Smooth muscle cell (in vitro differentiated cells): ENCODE measurements around the gene BRS3. TPM values are rescaled to one million over a fixed set of nuclear protein-coding genes. Genes with fewer than 3 reads are reported as not detected.

Experiments
- DNase-seq: peaks from one replicate; lab custom pipeline; 2025; ENCODE audit not compliant: unreplicated experiment; lab: John Stamatoyannopoulos, UW
- H2AFZ ChIP-seq: fragments of 200-600 bp; sonication (generic); 2 replicates; pipeline ENCODE4 v1.6.0; 2016; ENCODE audit warnings: antibody characterized with exemption, low read depth, mild to moderate bottlenecking
- H3F3A ChIP-seq: fragments of 200-600 bp; sonication (generic); 2 replicates; pipeline ENCODE4 v1.6.0; 2017; ENCODE audit warnings: antibody characterized with exemption, low read depth
- H3K27ac ChIP-seq: fragments of 200-600 bp; sonication (generic); 2 replicates; pipeline ENCODE4 v1.5.1; 2016; ENCODE audit warnings: low read depth, mild to moderate bottlenecking
- H3K27me3 ChIP-seq: fragments of 200-600 bp; sonication (generic); 2 replicates; pipeline ENCODE4 v1.6.1; 2016; ENCODE audit warnings: low read depth, mild to moderate bottlenecking
- H3K36me3 ChIP-seq: fragments of 200-600 bp; sonication (generic); 2 replicates; pipeline ENCODE4 v1.5.1; 2016; ENCODE audit warnings: low read depth
- H3K4me1 ChIP-seq: fragments of 200-600 bp; sonication (generic); 2 replicates; pipeline ENCODE4 v1.5.1; 2016; ENCODE audit warnings: low read depth
- H3K4me2 ChIP-seq: fragments of 200-600 bp; sonication (generic); 2 replicates; pipeline ENCODE4 v1.6.0; 2016; ENCODE audit warnings: mild to moderate bottlenecking
- H3K4me3 ChIP-seq: fragments of 200-600 bp; sonication (generic); 2 replicates; pipeline ENCODE4 v1.5.1; 2016; ENCODE audit warnings: mild to moderate bottlenecking
- H3K79me2 ChIP-seq: fragments of 200-600 bp; sonication (generic); 2 replicates; pipeline ENCODE4 v1.6.0; 2016; ENCODE audit warnings: low read depth, mild to moderate bottlenecking
- H3K9ac ChIP-seq: fragments of 200-600 bp; sonication (generic); 2 replicates; pipeline ENCODE4 v1.6.0; 2016; ENCODE audit warnings: low read depth
- H3K9me3 ChIP-seq: fragments of 200-600 bp; sonication (generic); replicated peaks from 2 replicates; pipeline ENCODE4 v1.5.1; 2016; ENCODE audit warnings: low read depth
- H4K20me1 ChIP-seq: fragments of 200-600 bp; sonication (generic); 2 replicates; pipeline ENCODE4 v1.6.0; 2016; ENCODE audit warnings: low read depth
- CTCF ChIP-seq: fragments of 200-600 bp; sonication (generic); IDR thresholded peaks from 2 replicates; pipeline ENCODE4 v1.5.1; 2017; ENCODE audit warnings: borderline replicate concordance, mild to moderate bottlenecking, antibody characterized with exemption; ENCODE audit not compliant: insufficient read depth, poor library complexity, severe bottlenecking
- WGBS: methylation state at CpG from one replicate; pipeline ENCODE4 v1.1.7; 2016; ENCODE audit warnings: low lambda C conversion rate; 5-methylcytosine and 5-hydroxymethylcytosine counted together
- polyA plus RNA-seq: library from polyadenylated mRNA; unstranded; fragments of >200 nt; fragmentation: Nextera tagmentation; extraction: Ambion mirVana; gene quantifications from 2 replicates; pipeline ENCODE4 v1.2.1, GENCODE V29; 2016
- total RNA-seq: library from RNA; depleted of rRNA; stranded (reverse); fragments of >200 nt; gene quantifications from 2 replicates; pipeline ENCODE4 v1.2.3, GENCODE V29; 2014

BRS3 gene
- total and polyA plus RNA-seq, 2 experiments from 2014 or later, result not detected

GRCh38 chrX:136464589-136464988, 23.2 kb upstream of the BRS3 start:
- Histone ChIP-seq H3K4me3 (no peak overlapping the region), H3K4me2 (no peak overlapping the region), H3K36me3 (no peaks in the 10 kb centered on the region), H3F3A (no peaks in the 10 kb centered on the region), H3K4me1 (no peaks in the 10 kb centered on the region), H3K79me2 (no peaks in the 10 kb centered on the region), H3K27ac (no peak overlapping the region), H3K27me3 (no peaks in the 10 kb centered on the region), H3K9ac (no peak overlapping the region), H4K20me1 (no peaks in the 10 kb centered on the region), H2AFZ (no peak overlapping the region), H3K9me3 (no peaks in the 10 kb centered on the region)
- TF ChIP-seq CTCF, result no peak
- 90% methylated on average over 3 of the region's 3 CpGs for WGBS
- DNase-seq, result no peak

DNA sequence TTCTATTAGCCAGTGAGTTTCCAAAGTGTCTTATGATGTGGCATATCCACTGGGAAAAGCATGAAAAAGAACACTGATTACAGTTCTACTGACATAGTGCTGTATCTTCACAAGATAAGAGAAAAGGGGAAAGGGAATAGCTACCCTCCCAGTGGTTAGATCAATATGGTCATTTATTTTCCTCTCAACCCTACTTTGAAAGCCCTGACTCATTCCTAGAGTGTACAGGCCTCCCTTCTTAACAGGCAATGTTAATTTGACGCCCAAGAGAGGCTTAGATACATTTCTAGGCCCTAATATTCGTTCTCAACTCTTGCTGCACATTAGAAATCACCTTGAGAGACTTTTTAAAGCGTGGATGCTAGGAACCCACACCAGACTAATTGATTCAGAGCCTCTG, 20.4 kb upstream of the BRS3 start:
- no peak overlapping the region for H3K4me3 ChIP-seq
- DNase-seq, result no peak
- no peak overlapping the region for H3K27ac ChIP-seq
- H3K4me1 ChIP-seq, result no peaks in the 10 kb centered on the region
- no peaks in the 10 kb centered on the region for H4K20me1 ChIP-seq
- H3K79me2 ChIP-seq, result no peaks in the 10 kb centered on the region
- no peak overlapping the region for H3K9ac ChIP-seq
- H3K4me2 ChIP-seq, result no peak overlapping the region
- H3F3A ChIP-seq, result no peaks in the 10 kb centered on the region
- TF ChIP-seq CTCF, result no peak
- H2AFZ ChIP-seq, result no peak overlapping the region
- 44% methylated on average over 3 of the region's 3 CpGs for WGBS
- H3K27me3 ChIP-seq, result no peaks in the 10 kb centered on the region
- H3K9me3 ChIP-seq, result no peaks in the 10 kb centered on the region
- no peaks in the 10 kb centered on the region for H3K36me3 ChIP-seq

- H3K79me2 ChIP-seq, result no peaks in the 10 kb centered on the region
- H4K20me1 ChIP-seq, result no peaks in the 10 kb centered on the region
- no peak overlapping the region for H3K9ac ChIP-seq
- H3K4me1 ChIP-seq, result no peaks in the 10 kb centered on the region
- H3K27ac ChIP-seq, result no peak overlapping the region
- no peaks in the 10 kb centered on the region for H3K9me3 ChIP-seq
- TF ChIP-seq CTCF, result no peak
- no peak overlapping the region for H3K4me2 ChIP-seq
- 78% methylated on average over 2 of the region's 2 CpGs for WGBS
- H2AFZ ChIP-seq, result no peak overlapping the region
- no peaks in the 10 kb centered on the region for H3K36me3 ChIP-seq
- H3F3A ChIP-seq, result no peaks in the 10 kb centered on the region
- H3K4me3 ChIP-seq, result no peak overlapping the region
- DNase-seq, result no peak
- no peaks in the 10 kb centered on the region for H3K27me3 ChIP-seq
These were observed 19.2 kb upstream of the BRS3 start for GRCh38 chrX:136468391-136469103.

DNA sequence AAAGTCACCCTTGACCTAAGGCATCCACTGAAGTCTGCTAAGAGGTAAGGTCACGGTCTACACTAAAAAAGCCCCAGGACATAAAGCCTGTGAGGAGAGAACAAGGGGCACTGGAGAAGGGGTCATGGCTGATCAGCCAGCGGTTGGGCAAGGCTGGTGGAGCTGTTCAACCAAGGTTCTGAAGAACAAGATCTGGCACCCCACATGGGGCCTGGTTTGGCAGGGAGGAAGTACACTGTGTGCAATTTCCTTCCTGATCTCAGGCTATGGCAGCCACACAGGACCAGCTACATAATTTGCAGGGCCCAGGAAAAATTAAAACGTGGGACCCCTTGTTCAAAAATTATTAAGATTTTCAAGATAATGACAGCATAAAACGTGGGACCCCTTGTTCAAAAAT, 14.1 kb upstream of the BRS3 start:
- 57% methylated on average over 4 of the region's 4 CpGs for WGBS
- H3K27me3 ChIP-seq, result no peaks in the 10 kb centered on the region

More for the DNA sequence above, 14.1 kb upstream of the BRS3 start:
- H3K9ac ChIP-seq, result no peak overlapping the region
- H3K4me2 ChIP-seq, result no peak overlapping the region
- H3K4me1 ChIP-seq, result no peaks in the 10 kb centered on the region
- H2AFZ ChIP-seq, result no peak overlapping the region
- no peaks in the 10 kb centered on the region for H3F3A ChIP-seq
- no peak for DNase-seq
- TF ChIP-seq CTCF, result no peak
- no peaks in the 10 kb centered on the region for H3K36me3 ChIP-seq
- H4K20me1 ChIP-seq, result no peaks in the 10 kb centered on the region
- no peaks in the 10 kb centered on the region for H3K79me2 ChIP-seq
- no peak overlapping the region for H3K4me3 ChIP-seq
- no peaks in the 10 kb centered on the region for H3K9me3 ChIP-seq
- no peak overlapping the region for H3K27ac ChIP-seq
